Stimulated activated CD8-positive, alpha-beta memory T cell treated with anti-CD3 and anti-CD28 coated beads, Interleukin-12 subunit alpha, Interleukin-12 subunit beta, amount 100 ng/mL, for 24 hours (primary cell): Measurements from ENCODE around the gene WBP4.
A peak's percentile ranks its signal among the peaks of the same experiment; 100 is the strongest.
"Not testable (repeated sequence)": the region's sequence is repeated elsewhere in the genome, so short reads cannot be mapped to it uniquely, and the experiment has no call there.

Source experiments
- DNase-seq: peaks from one replicate; pipeline ENCODE4 v3.0.0-alpha.2; 2020; ENCODE audit errors: extremely low read depth

The WBP4 gene, protein sequence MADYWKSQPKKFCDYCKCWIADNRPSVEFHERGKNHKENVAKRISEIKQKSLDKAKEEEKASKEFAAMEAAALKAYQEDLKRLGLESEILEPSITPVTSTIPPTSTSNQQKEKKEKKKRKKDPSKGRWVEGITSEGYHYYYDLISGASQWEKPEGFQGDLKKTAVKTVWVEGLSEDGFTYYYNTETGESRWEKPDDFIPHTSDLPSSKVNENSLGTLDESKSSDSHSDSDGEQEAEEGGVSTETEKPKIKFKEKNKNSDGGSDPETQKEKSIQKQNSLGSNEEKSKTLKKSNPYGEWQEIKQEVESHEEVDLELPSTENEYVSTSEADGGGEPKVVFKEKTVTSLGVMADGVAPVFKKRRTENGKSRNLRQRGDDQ

DNA sequence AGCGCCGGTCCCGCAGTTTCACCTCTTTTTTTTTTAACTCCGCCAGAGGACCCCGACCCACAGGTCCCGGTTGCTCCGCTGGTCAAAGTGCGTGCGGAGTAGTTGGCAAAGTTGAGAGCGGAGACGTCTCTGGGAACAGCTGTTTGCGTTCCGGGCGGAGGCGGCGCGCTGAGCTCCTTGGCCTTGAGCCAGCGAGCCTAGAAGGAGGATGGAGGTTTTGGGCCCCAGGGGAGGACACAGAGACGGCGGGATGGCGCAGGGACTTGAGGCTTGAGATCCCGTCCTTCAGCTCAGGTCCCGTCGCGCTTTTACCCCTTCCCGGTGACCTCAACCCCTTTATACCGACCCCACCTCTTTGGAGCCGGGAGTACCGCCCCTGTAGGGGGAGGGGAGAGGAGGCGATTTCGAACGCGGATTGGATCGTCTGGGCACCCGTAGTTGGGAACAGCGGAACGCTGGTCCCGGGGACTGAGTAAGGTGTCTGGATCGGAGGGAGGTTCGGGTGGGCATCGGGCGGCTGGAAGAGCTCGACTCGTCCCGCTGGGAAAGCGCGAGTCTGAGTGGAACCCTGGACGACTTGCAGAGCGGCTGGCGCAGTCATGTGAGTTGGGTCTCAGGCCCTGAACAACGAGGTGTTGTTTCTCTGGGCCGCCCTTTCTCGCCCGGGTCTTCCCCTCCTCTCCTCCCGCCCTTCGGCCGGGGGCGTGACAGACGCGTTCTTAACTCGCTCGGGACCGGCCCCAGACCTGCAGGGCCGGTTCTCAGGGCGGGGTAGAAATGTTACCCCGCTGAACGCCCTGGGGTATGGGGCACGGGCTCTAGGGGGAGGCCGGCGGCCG, at the start of gene WBP4:
TSS of gene WBP4 (plus strand) at position 435 of the 839 bp plus-strand sequence. CDS start at position 600, 165 bp downstream.
- DNase-seq: peak; percentile 78

DNA sequence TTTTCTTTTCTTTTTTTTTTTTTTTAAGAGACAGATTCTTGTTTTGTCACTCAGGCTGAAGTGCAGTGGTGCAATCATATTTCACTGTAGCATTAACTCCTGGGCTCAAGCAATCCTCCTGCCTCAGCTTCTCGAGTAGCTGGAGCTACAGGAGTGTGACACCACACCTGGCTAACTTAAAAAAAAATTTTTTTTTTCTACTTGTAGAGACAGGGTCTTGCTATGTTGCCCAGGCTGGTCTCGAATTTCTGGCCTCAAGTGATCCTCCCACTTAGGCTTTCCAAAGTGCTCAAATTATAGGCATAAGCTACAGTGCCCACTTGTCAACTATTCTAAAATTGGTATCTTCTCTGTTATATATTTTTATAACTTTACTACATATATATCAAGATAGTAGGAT, 48.8 kb upstream of the WBP4 start:
- DNase-seq: no peak

DNA sequence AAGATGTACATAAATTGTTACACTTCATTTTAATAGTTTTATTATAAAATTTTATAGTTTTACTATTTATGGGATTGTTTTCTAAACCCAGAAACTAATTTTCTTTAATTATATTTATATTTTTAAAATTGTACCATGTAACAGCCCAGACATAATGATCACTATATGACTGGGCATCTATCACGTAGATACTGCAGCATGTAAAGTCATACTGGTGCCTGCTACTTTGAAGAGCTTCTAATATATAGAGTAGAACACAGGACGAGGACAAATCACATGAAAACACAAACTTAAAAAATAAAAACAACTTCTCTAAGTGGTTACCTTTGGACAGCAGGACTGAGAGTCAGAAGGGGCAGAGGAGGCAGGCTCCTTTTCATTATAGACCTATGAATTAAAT, 47.5 kb upstream of the WBP4 start:
- DNase-seq: no peak

DNA sequence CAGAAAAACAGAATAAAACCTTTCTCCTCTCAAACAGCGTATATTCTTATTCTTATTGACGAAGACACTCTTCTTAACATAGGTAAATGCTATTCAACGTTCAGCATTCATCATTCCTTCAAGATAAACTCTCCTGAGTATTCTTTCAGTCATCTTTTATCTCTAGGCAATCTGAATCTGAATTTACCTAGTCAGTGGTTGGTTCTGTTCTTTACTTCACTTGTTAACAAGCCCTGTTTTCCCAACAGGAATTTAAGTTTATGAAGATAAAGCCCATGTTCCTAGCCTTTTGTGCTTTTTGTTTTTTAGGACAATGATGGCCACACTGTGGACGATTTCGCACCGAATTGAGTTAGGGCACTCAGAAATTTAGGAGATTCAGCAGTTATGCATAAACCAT, 45.4 kb upstream of the WBP4 start:
- no peak for DNase-seq

DNA sequence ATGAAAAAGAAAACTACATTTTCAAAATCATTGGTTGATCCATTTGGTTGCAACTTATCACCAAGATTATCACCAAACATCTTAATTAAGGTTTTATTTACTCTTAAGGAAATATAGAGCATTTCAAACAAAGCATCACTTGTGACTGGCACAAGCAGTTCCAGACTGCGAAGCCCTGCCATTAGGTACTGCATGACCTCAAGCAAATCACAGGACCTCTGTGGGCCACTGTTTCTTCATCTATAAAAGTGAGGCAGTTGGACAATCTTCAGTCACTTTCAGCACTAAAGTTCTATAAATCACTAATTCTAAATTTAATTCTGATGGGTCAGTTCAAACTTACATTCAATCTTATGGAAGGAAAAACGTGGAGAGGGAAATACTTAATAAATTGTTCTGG, 44.1 kb upstream of the WBP4 start:
- DNase-seq: no peak

DNA sequence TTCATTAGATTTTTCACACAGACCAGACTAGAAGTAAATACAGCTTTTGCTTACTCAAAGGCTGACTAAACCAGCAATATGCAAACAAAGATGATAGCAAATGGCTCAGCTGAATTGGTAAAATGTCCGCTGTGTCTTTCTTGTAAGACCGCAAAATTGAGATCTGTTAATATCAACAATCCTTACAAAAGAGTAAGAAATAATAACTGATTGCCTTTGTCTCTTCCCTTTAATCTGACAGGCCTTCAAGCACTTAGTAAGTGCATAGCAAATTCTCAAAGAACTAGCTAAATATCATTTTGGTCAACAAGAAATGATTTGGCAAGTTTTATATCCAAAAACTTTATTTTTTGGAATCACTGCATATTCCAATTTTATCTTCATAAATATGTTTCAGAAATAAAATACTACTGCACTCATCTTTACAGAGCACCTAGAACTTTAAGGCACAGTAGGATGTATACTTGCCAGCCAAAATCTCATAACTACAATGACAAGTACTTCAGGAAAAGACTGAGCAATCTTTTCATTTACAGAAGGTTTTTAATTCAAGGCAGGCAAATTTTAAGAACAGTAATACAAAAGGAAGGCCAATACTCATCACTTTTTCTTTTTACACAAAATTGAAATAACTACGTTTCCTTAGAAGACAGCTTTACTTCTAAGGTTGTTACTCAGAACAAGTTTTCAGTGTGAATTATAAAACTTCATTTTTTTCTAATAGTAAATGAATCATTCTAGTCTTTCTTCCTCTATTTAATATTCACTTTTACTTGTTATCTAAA, 43.3 kb upstream of the WBP4 start:
- DNase-seq: no peak

DNA sequence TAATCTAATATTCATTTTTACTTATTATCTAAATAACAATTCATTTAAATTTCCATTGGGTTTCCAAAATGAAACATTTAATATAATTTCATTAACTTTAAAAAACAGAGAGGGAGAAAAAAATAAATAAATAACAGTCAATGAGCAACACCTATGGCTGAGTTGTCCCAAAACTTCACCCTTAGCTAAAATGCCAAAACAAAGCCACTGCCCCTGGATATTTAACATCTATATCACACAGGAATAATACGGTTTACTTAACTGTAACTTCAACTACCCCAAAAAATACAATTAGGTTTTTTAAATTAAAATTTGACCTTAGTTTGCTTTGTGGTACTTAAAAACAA, 42.7 kb upstream of the WBP4 start:
- DNase-seq: no peak

DNA sequence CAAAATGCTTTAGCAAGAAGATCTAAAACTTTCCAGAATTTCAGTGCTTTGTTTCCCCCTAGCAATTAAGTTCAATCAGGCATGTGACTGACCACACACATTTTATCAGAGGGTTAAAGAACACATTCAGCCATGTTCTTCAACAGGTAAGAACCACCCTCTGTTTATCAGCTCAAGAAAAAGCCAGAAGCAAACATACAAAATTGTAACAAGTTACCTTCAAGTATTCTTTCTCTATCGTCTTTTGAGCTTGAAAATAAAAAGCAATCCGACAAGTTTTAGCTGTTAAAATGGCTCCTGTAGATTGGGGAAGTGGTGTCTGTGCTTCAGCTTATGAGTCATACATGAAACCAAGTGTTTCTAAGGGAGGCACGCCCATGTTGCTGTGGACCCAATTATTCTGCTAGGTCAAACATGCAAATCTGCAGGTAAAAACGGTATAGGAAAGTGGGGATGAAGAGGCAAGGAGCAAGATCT, 42.3 kb upstream of the WBP4 start, which contains the start of gene ELF1:
TSS of gene ELF1 (minus strand) at position 306 of the 477 bp plus-strand sequence. CDS start 37,262 bp downstream, outside the sequence.
- no peak for DNase-seq

DNA sequence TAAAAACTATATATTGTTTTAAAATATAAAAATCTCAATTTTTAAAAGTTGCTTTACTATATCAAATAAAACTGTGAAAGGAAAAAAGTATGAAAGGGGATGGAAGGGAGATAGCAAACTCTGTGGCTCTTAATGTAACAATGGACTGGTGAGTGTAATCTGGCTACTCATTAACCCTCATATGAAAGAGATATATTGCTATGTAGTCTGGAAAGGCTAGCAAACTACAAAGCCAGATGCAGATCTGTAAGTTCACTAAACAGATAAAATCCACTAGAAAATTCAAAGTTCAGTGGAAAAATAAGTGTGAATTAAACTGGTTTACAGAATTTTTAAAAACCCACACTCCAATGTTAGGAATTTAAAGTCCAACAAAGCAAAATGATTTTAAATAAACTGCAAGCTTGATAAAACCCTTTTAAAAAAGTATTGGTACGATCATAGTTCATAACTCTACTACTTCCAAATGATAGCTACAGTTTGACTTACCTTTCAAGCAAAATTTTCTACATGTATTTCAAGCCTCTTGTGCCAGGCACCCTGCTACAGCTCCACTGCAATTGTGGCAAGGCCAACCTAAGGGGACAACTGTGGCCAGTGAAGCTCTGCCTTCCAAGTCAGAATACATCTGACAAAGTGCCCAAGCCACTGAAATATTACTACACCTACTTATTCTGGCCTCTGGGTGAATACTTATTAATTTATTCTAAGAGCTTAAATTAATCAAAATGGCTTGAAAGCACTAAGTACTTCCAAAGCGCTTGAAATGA, 41.5 kb upstream of the WBP4 start:
- no peak for DNase-seq

DNA sequence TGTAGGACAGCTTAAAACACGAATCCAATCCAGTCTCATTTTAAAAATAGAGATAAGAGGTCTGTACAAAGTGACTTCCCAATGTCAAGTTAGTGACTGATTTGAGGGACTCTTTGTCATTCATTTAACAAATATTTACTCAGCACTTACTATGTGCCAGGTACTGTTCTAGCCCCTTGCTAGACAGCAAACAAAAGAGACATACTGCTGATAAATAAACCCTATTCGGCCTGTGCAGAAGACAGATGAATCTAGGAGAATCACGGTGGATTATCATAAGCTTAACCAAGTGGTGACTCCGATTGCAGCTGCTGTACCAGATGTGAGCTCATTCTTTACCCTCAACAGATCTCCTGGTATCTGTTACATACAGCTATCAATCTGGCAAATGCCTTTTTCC, 35.8 kb upstream of the WBP4 start:
- DNase-seq: no peak

DNA sequence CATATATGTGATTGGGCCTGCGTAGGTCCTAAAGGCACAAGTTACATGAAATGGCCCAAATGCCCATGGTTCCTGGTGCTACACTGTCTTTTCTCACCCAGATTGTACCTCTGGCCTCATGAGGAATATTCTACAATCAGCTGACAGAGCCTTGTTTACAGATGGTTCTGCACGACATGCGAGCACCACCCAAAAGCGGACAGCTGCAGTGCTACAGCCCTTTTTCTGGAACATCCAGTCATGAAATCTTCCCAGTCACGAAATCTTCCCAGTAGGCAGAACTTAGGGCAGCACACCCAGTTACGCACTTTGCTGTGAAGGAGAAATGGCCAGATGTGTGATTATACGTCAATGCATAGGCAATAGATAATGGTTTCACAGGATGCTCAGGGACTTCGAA, 34.5 kb upstream of the WBP4 start:
- DNase-seq: no peak

DNA sequence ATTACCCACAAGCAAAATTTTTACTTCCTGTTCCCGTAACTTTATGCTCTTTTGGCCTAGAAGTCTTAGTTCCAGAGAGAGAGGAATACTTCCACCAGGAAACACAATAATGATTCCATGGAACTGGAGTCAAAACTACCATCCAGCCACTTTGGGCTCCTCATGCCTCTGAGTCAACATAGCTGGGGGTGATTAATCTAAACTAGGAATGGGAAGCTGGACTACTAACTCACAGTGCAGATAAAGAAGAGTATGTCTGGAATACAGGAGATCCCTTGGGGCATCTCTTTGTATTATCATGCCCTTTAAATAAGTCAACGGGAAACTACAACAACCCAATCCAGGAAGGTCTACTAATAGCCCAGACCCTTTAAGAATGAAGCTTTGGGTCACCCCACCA, 33.3 kb upstream of the WBP4 start:
- no peak for DNase-seq

DNA sequence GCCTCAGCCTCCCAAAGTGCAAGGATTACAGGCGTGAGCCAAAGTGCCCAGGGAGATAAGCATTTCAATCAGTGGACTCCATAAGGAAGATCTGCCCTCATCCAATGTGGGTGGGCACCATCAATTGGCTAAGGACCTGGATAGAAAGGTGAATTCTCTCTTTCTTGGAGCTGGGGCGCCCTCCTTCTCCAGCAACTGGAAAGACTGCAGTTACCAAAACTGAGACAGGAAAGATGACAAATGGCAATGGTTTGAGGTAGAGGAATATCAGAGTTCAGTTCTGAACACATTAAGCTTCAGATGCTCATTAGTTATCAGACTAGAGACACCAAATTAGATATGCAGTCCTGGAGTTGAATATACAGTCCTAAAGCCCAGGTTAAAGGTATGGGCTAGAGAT, 31.7 kb upstream of the WBP4 start:
- DNase-seq: no peak

DNA sequence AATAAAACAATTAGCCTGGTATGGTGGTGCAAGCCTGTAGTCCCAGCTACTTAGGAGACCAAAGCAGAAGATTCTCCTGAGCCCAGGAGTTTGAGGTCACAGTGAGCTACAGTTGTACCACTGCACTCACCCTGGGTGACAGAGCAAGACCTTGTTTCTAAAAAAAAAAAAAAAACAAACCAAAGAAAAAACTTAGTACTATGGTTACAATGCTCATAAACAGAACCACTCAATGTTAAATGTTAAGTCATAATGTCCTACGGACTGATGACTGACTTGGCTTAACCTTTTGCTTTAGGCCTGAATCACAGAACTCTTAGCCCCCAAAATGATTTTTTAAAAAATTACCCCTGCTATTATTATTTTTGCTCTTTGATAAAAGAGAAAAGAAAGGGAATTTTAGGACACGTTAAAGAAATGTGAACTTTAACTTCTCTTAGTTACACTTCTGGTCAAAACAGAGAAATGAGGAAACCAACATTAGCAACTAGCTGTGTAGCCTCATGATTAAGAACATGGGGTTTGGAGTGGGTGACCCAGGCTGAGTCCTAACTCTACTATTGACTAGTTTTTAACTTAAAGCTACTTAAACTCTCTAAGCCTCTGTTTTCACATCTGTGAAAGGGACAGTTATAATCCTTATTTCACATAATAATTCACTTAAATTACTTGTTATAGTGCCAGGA, 28.5 kb upstream of the WBP4 start:
- DNase-seq: no peak

DNA sequence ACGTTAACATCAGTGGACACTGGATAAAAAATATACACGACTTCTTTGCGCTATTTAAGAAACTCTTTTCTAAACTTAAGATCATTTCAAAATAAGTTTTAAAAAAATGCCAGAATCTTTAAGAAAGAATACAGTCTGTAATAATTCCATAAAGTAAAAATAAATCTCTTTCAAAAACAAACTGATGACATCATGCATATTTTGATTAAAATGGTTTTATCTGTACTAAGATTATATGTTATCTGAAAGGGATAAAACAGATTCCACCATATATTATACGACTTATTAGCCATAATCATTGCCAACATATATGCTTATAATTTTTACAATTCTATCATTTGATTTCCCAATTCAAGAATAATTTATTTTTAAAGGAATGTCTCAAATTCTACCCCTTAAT, 26.9 kb upstream of the WBP4 start:
- no peak for DNase-seq

DNA sequence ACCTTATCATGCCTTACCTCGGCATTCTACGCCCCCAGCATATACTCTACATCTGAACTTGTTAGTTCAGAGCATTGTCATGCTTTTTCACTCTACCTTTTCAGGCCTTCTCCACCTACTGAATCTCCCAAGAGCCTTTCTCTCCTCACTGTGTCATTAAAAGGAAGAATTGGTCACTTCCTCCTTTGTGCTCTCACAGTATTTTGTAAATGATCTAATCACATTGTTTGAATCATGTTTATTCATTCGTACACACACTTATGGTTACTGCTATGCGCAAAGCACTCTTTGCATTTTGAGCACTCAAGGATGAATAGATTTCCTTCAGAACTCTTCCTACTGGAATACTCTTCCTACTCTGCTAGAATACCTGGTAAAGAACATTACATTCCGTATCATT, 26.4 kb upstream of the WBP4 start:
- DNase-seq: no peak

DNA sequence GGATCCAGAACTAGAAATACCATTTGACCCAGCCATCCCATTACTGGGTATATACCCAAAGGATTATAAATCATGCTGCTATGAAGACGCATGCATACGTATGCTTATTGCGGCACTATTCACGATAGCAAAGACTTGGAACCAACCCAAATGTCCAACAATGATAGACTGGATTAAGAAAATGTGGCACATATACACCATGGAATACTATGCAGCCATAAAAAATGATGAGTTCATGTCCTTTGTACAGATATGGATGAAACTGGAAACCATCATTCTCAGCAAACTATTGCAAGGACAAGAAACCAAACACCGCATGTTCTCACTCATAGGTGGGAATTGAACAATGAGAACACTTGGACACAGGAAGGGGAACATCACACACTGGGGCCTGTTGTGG, 24.8 kb upstream of the WBP4 start:
- DNase-seq: not testable (repeated sequence)

DNA sequence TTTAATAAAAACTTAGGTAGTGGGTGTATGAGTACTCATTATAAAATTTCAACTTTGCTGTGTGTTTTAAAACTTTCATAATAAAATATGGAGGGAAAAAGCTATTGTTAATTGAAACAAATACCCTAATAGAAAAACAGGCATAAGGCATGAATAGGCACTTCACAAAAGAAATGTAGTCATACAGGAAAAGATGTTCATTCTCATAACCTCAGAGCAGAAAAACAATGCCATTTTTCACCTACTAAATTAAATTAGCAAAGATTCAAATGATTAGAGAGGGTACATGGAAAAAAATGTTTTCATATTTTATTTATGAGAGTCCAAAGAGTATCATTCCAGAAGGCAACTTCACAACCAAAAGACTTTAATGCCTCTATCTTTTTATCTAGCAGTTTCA, 21.6 kb upstream of the WBP4 start:
- no peak for DNase-seq

DNA sequence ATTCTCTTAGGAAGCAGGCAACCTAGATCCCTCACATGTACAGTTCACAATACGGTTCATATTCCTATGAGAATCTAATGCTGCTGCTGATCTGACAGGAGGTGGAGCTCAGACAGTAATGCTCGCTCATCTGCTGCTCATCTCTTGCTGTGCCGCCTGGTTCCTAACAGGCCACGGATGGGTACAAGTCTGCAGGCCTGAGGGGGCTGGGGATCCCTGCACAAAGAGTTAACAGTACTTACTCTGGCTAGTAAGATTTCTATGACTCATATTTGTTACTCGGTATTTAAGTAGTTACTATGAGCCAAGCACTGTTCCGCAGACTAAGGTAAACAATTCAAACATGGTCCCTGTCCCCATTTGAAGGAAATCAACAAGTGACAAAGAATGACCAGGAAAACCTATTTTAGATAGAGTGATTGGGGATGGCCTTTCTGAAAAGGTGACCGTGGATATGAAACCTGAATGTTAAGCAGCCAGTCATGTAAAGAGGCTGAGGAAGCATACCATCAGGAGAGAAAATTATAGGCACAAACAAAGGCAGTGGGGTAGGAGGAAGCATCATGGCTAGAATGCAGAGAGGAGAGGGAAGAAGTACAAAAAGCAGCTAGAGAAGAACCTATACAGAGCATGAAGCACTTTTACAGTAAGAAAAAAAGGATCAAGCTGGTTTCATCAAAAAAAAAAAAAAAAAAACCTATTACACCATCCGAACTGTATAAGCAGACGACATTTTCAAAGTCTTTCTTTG, 20.6 kb upstream of the WBP4 start:
- DNase-seq: no peak

DNA sequence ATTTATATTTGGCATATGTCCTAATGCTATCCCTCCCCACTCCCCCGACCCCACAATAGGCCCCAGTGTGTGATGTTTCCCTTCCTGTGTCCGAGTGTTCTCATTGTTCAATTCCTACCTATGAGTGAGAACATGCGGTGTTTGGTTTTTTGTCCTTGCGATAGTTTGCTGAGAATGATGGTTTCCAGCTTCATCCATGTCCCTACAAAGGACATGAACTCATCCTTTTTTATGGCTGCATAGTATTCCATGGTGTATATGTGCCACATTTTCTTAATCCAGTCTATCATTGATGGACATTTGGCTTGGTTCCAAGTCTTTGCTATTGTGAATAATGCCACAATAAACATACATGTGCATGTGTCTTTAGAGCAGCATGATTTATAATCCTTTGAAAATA, 18.9 kb upstream of the WBP4 start:
- not testable (repeated sequence) for DNase-seq
